Neural progenitor cell (in vitro differentiated cells): ENCODE data around the gene GSG1L.

Source experiments
- EZH2 ChIP-seq: fragments of 200-600 bp; sonication (generic); IDR thresholded peaks from 2 replicates; pipeline ENCODE4 v1.6.1; 2017; ENCODE audit warnings: antibody characterized with exemption, mild to moderate bottlenecking, moderate library complexity
- EZH2phosphoT487 ChIP-seq: fragments of 200-600 bp; sonication (generic); IDR thresholded peaks from 2 replicates; pipeline ENCODE4 v1.6.1; 2017; ENCODE audit warnings: antibody characterized with exemption
- TF ChIP-seq, protein P1 (sequence below): fragments of 200-600 bp; sonication (generic); IDR thresholded peaks from 2 replicates; pipeline ENCODE4 v1.5.1; 2017; ENCODE audit warnings: antibody characterized with exemption, mild to moderate bottlenecking

- TF ChIP-seq, protein P1, sequence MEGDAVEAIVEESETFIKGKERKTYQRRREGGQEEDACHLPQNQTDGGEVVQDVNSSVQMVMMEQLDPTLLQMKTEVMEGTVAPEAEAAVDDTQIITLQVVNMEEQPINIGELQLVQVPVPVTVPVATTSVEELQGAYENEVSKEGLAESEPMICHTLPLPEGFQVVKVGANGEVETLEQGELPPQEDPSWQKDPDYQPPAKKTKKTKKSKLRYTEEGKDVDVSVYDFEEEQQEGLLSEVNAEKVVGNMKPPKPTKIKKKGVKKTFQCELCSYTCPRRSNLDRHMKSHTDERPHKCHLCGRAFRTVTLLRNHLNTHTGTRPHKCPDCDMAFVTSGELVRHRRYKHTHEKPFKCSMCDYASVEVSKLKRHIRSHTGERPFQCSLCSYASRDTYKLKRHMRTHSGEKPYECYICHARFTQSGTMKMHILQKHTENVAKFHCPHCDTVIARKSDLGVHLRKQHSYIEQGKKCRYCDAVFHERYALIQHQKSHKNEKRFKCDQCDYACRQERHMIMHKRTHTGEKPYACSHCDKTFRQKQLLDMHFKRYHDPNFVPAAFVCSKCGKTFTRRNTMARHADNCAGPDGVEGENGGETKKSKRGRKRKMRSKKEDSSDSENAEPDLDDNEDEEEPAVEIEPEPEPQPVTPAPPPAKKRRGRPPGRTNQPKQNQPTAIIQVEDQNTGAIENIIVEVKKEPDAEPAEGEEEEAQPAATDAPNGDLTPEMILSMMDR, result no peak
- TF ChIP-seq EZH2, result no peak
- TF ChIP-seq EZH2phosphoT487, result no peak
These were observed 26.5 kb upstream of the GSG1L start for GRCh38 chr16:28089992-28090365.
